ENCODE data around the gene KLK5. TPM values are rescaled to one million over a fixed set of nuclear protein-coding genes. Genes with fewer than 3 reads are reported as not detected.
"Not testable (repeated sequence)": the region's sequence is repeated elsewhere in the genome, so short reads cannot be mapped to it uniquely, and the experiment has no call there.

KLK5 gene
- total RNA-seq, 1 experiment from 2014 or later = not detected

DNA sequence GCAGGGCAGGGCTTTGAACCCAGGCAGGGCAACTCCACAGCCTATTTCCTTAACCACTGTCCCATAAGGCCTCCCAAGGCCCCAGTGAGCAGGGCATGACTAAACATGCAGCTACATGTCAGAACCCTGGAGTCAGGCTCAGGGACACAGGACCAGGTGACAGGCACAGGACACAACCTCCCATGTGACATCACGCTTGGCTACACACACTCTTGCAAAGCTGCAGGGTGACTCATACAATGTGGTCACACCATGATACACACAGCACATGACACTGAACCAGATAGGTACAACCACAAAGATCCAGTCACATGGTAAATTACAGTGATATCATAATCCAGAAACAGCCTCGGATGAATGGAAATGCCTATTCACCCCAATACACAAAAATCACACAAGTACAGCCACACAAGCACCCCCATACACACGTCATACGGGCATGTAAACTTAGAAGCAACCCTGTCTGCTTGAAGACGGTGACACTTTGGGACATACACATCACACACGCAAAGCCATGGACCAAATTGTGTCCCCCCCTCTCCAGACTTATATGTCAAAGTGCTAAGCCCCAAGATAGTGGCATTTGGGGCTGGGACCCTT lies 56.1 kb downstream of the KLK5 start:
- no peaks in the 10 kb centered on the region for H3K27me3 ChIP-seq (ENCODE audit: insufficient read depth, low read length)
- H3K4me2 ChIP-seq (ENCODE audit: insufficient read depth, insufficient read length, low read length) = no peak overlapping the region
- H2BK20ac ChIP-seq (ENCODE audit: low read depth, low read length, poor library complexity, severe bottlenecking) = no peak overlapping the region
- no peak overlapping the region for H4K91ac ChIP-seq (ENCODE audit: insufficient read length, low read depth, low read length)
- no peaks in the 10 kb centered on the region for H4K20me1 ChIP-seq (ENCODE audit: control insufficient read depth, insufficient read depth, insufficient read length)
- H2AFZ ChIP-seq (ENCODE audit: low read length) = no peak overlapping the region
- no peak overlapping the region for H3K4me3 Mint-ChIP-seq
- no peak overlapping the region for H4K5ac ChIP-seq (ENCODE audit: insufficient read length, low read depth, low read length)
- H2BK12ac ChIP-seq (ENCODE audit: insufficient read length, low read depth, low read length) = no peak overlapping the region
- H3K18ac ChIP-seq (ENCODE audit: insufficient read length, low read depth, low read length) = no peak overlapping the region
- no peak overlapping the region for H3K27ac Mint-ChIP-seq
- H2BK120ac ChIP-seq (ENCODE audit: low read depth, low read length, poor library complexity, severe bottlenecking) = no peak overlapping the region
- H2BK5ac ChIP-seq (ENCODE audit: insufficient read length, low read length) = no peak overlapping the region
- no peak overlapping the region for H3K27ac ChIP-seq (ENCODE audit: insufficient read length, low read depth, low read length)
- H3T11ph ChIP-seq (ENCODE audit: low read length) = no peak overlapping the region
- H2AK5ac ChIP-seq (ENCODE audit: insufficient read length, low read length) = no peak overlapping the region
- no peaks in the 10 kb centered on the region for H3K4me1 Mint-ChIP-seq
- no peaks in the 10 kb centered on the region for H3K23me2 ChIP-seq (ENCODE audit: insufficient read length, low read depth, low read length, poor library complexity, severe bottlenecking)
- peaks cover 65% of the 10 kb centered on the region for H3K27me3 Mint-ChIP-seq (ENCODE audit: low read depth)
- H3K56ac ChIP-seq (ENCODE audit: insufficient read length, low read depth, low read length) = no peak overlapping the region
- H3K36me3 Mint-ChIP-seq (ENCODE audit: insufficient read depth in 1 of 3, low read depth in 3 of 3) = peaks cover 4 to 11% (median 7%) of the 10 kb centered on the region in 3 experiments; a peak in 5 of 7 replicates
- no peak for TF ChIP-seq CTCF (conservative IDR thresholded peaks at IDR 0.05)
- H3K79me1 ChIP-seq (ENCODE audit: insufficient read depth, low read depth, low read length, poor library complexity, severe bottlenecking) = no peaks in the 10 kb centered on the region
- H4K8ac ChIP-seq (replicated peaks; ENCODE audit: insufficient read length, low read depth, low read length) = no peak overlapping the region
- H3K9me3 ChIP-seq (ENCODE audit: control insufficient read depth, low read depth, low read length) = peaks cover 4% of the 10 kb centered on the region
- H3K4me1 ChIP-seq (ENCODE audit: insufficient read depth, low read length) = no peaks in the 10 kb centered on the region
- no peak overlapping the region for H2BK15ac ChIP-seq (ENCODE audit: low read depth, low read length)
- H3K23ac ChIP-seq (ENCODE audit: insufficient read length, low read depth, low read length) = no peak overlapping the region
- H3K9ac ChIP-seq (ENCODE audit: extremely low read depth, insufficient read length, low read length) = no peak overlapping the region
- H3K79me2 ChIP-seq (ENCODE audit: insufficient read depth, low read length) = no peaks in the 10 kb centered on the region
- H3K9me3 Mint-ChIP-seq = peaks cover 36 to 38% of the 10 kb centered on the region in 2 experiments
- WGBS (ENCODE audit: extremely low coverage, insufficient read length, low lambda C conversion rate) = no CpG with 5 or more reads among the region's 6 CpGs
- no peak overlapping the region for H3K4ac ChIP-seq (ENCODE audit: low read depth, low read length)
- DNase-seq = no peak
- no peak overlapping the region; the same call in 1 of the 2 replicates for H3K14ac ChIP-seq (ENCODE audit: insufficient read depth, low read length)

DNA sequence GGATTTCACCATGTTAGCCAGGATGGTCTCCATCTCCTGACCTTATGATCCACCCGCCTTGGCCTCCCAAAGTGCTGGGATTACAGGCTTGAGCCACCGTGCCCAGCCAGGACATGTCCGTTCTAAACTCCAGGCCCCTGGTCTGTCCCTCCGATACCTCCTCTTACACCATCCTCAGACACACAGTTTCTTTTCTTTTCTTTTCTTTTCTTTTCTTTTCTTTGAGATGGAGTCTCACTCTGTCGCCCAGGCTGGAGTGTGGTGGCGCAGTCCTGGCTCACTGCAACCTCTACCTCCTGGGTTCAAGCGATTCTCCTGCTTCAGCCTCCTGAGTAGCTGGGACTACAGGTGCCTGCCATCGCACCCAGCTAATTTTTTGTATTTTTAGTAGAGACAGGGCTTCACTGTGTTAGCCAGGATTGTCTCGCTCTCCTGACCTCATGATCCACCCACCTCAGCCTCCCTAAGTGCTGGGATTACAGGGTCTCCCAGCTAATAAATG lies 56.7 kb downstream of the KLK5 start:
- DNase-seq = not testable (repeated sequence)
- WGBS (ENCODE audit: extremely low coverage, insufficient read length, low lambda C conversion rate) = no CpG with 5 or more reads among the region's 9 CpGs
- H3K36me3 Mint-ChIP-seq (ENCODE audit: insufficient read depth in 1 of 3, low read depth in 3 of 3) = peaks cover 4 to 11% (median 7%) of the 10 kb centered on the region in 3 experiments; a peak in 5 of 7 replicates

More for the DNA sequence above, 56.7 kb downstream of the KLK5 start:
- H2AFZ ChIP-seq (ENCODE audit: low read length); H4K5ac ChIP-seq (ENCODE audit: insufficient read length, low read depth, low read length); H3K9me3 ChIP-seq (ENCODE audit: control insufficient read depth, low read depth, low read length); H3K56ac ChIP-seq (ENCODE audit: insufficient read length, low read depth, low read length); H3K27me3 ChIP-seq (ENCODE audit: insufficient read depth, low read length); H2AK5ac ChIP-seq (ENCODE audit: insufficient read length, low read length); H2BK20ac ChIP-seq (ENCODE audit: low read depth, low read length, poor library complexity, severe bottlenecking); H4K20me1 ChIP-seq (ENCODE audit: control insufficient read depth, insufficient read depth, insufficient read length); H3K27ac ChIP-seq (ENCODE audit: insufficient read length, low read depth, low read length); H3K79me2 ChIP-seq (ENCODE audit: insufficient read depth, low read length); H2BK15ac ChIP-seq (ENCODE audit: low read depth, low read length); H3K79me1 ChIP-seq (ENCODE audit: insufficient read depth, low read depth, low read length, poor library complexity, severe bottlenecking); H2BK5ac ChIP-seq (ENCODE audit: insufficient read length, low read length); H3K4ac ChIP-seq (ENCODE audit: low read depth, low read length); H2BK120ac ChIP-seq (ENCODE audit: low read depth, low read length, poor library complexity, severe bottlenecking); H3K4me3 Mint-ChIP-seq; H3K14ac ChIP-seq (ENCODE audit: insufficient read depth, low read length); H2BK12ac ChIP-seq (ENCODE audit: insufficient read length, low read depth, low read length); H3T11ph ChIP-seq (ENCODE audit: low read length); H4K8ac ChIP-seq (replicated peaks; ENCODE audit: insufficient read length, low read depth, low read length); H3K9ac ChIP-seq (ENCODE audit: extremely low read depth, insufficient read length, low read length); H3K27ac Mint-ChIP-seq; H3K4me1 Mint-ChIP-seq; H3K23ac ChIP-seq (ENCODE audit: insufficient read length, low read depth, low read length); H3K4me1 ChIP-seq (ENCODE audit: insufficient read depth, low read length); H3K23me2 ChIP-seq (ENCODE audit: insufficient read length, low read depth, low read length, poor library complexity, severe bottlenecking); H3K18ac ChIP-seq (ENCODE audit: insufficient read length, low read depth, low read length); H4K91ac ChIP-seq (ENCODE audit: insufficient read length, low read depth, low read length); H3K4me2 ChIP-seq (ENCODE audit: insufficient read depth, insufficient read length, low read length): not testable (repeated sequence)
- peaks cover 71% of the 10 kb centered on the region for H3K27me3 Mint-ChIP-seq (ENCODE audit: low read depth)
- H3K9me3 Mint-ChIP-seq = peaks cover 36 to 38% of the 10 kb centered on the region in 2 experiments

Measured in H9 (cell line).